Breast epithelium (tissue), 4 donors: Measurements from ENCODE around the gene AHNAK2. TPM values are rescaled to one million over a fixed set of nuclear protein-coding genes. Genes with fewer than 3 reads are reported as not detected.
A peak's percentile ranks its signal among the peaks of the same experiment; 100 is the strongest.

ENCODE experiments used
- DNase-seq, 2 donors: peaks; one replicate each; pipeline ENCODE4 v3.0.0-alpha.2; 2019; ENCODE audit warnings: low spot score in 2 of 2
- H3K27ac ChIP-seq, 2 donors: fragments of 200-600 bp; sonication (generic) in 1 of 2; one replicate each; pipeline ENCODE4 v1.5.1; 2016 to 2019; ENCODE audit warnings: mild to moderate bottlenecking in 1 of 2
- H3K27me3 ChIP-seq, 2 donors: fragments of 200-600 bp; sonication (generic) in 1 of 2; one replicate each; pipeline versions ENCODE4 v1.5.1 to v1.6.0; 2017 to 2019; ENCODE audit warnings: control low read depth in 1 of 2, mild to moderate bottlenecking in 1 of 2
- H3K36me3 ChIP-seq: fragments of 200-600 bp; one replicate; pipeline ENCODE4 v1.5.1; 2019
- H3K4me1 ChIP-seq, 2 donors: fragments of 200-600 bp; sonication (generic); one replicate each; pipeline ENCODE4 v1.5.1; 2016 to 2019; ENCODE audit warnings: control low read depth in 1 of 2
- H3K4me3 ChIP-seq, 3 donors: fragments of 200-600 bp; sonication (generic); 1 replicate in 2 of 3; 2 replicates in 1 of 3; pipeline ENCODE4 v1.5.1; 2016 to 2019; ENCODE audit warnings: mild to moderate bottlenecking in 3 of 3, moderate library complexity in 2 of 3
- H3K9me3 ChIP-seq, 2 donors: fragments of 200-600 bp; sonication (generic) in 1 of 2; one replicate each; pipeline ENCODE4 v1.5.1; 2016 to 2019; ENCODE audit warnings: control low read depth in 1 of 2
- CTCF ChIP-seq, 3 donors: fragments of 450-650 bp; IDR thresholded peaks; one replicate each; pipeline ENCODE4 v1.5.1; 2016 to 2017; ENCODE audit warnings: antibody characterized with exemption in 3 of 3, mild to moderate bottlenecking in 3 of 3, moderate library complexity in 3 of 3
- POLR2A ChIP-seq: fragments of 450-650 bp; IDR thresholded peaks from one replicate; pipeline ENCODE4 v1.6.1; 2016; ENCODE audit warnings: antibody characterized with exemption, mild to moderate bottlenecking, moderate library complexity
- POLR2AphosphoS5 ChIP-seq, 3 donors: sonication (generic); formaldehyde crosslinking; IDR thresholded peaks; one replicate each; pipeline ENCODE4 v1.6.1; 2017; ENCODE audit warnings: antibody characterized with exemption in 3 of 3
- intact Hi-C: fragments of 100-400 bp; cut with DNase I; formaldehyde crosslinking; loops from one replicate; pipeline ENCODE4 v1.15.1; 2023; ENCODE audit warnings: low total_unique reads
- total RNA-seq, 3 donors: library from RNA; depleted of rRNA; stranded (reverse); fragments of >200 nt; gene quantifications; one replicate each; pipeline ENCODE4 v1.1.0, GENCODE V29; 2016

The AHNAK2 gene
- total RNA-seq, 3 donors from 2014 or later, result 15.1 to 46.7 (median 19.3) TPM

- no peak for TF ChIP-seq CTCF (IDR thresholded peaks at IDR 0.05)
- no peak for TF ChIP-seq POLR2AphosphoS5 (IDR thresholded peaks at IDR 0.05)
- no peak for TF ChIP-seq POLR2A
- peak overlapping the region; percentile 49 to 78 (median 58) for H3K4me3 ChIP-seq
- H3K9me3 ChIP-seq, result no peaks in the 10 kb centered on the region
- no peak overlapping the region for H3K27ac ChIP-seq
- H3K4me1 ChIP-seq, result peaks cover 15 to 53% of the 10 kb centered on the region in 2 donors
- H3K36me3 ChIP-seq, result no peaks in the 10 kb centered on the region
- no peaks in the 10 kb centered on the region for H3K27me3 ChIP-seq
- DNase-seq, result no peak
- intact Hi-C loops, result no loop called here
Measured at GRCh38 chr14:104977008-104977680, 1.0 kb downstream of the AHNAK2 start.

- Histone ChIP-seq H3K4me3 (peak overlapping the region in 1 of 3 donors; percentile 4), H3K27ac (no peak overlapping the region), H3K9me3 (no peaks in the 10 kb centered on the region), H3K4me1 (peaks cover 15 to 58% of the 10 kb centered on the region in 2 donors), H3K27me3 (no peaks in the 10 kb centered on the region), H3K36me3 (no peaks in the 10 kb centered on the region)
- DNase-seq, result peak; percentile 77 to 88
- intact Hi-C loops, result no loop called here
- TF ChIP-seq POLR2AphosphoS5 (IDR thresholded peaks at IDR 0.05) (peak in 2 of 3 donors; percentile 19 to 28), POLR2A (no peak), CTCF (IDR thresholded peaks at IDR 0.05) (peak; percentile 85 to 95 (median 91))
Measured at GRCh38 chr14:104976198-104977007, 1.8 kb downstream of the AHNAK2 start.

GRCh38 chr14:104975481-104976197 is 2.5 kb downstream of the AHNAK2 start:
- TF ChIP-seq POLR2A (no peak), POLR2AphosphoS5 (IDR thresholded peaks at IDR 0.05) (no peak)
- intact Hi-C loops, result loop anchor here (2.0 kb wide), 1 partner anchor 67 kb away; no protein-coding TSS in a partner anchor
- H3K4me1 ChIP-seq, result peaks cover 15 to 60% of the 10 kb centered on the region in 2 donors
- DNase-seq, result no peak
- H3K4me3 ChIP-seq, result no peak overlapping the region
- no peaks in the 10 kb centered on the region for H3K27me3 ChIP-seq
- H3K9me3 ChIP-seq, result no peaks in the 10 kb centered on the region
- no peaks in the 10 kb centered on the region for H3K36me3 ChIP-seq
- H3K27ac ChIP-seq, result peak overlapping the region in 1 of 2 donors; percentile 95

GRCh38 chr14:104974665-104975390 is 3.3 kb downstream of the AHNAK2 start:
- intact Hi-C loops, result loop anchor here (2.0 to 5.0 kb wide), 2 partner anchors 43 to 68 kb away; no protein-coding TSS in a partner anchor
- H3K4me3 ChIP-seq, result no peak overlapping the region
- H3K9me3 ChIP-seq, result no peaks in the 10 kb centered on the region
- DNase-seq, result no peak
- TF ChIP-seq POLR2AphosphoS5 (IDR thresholded peaks at IDR 0.05) (no peak), POLR2A (no peak), CTCF (IDR thresholded peaks at IDR 0.05) (no peak)
- H3K4me1 ChIP-seq, result peaks cover 15 to 60% of the 10 kb centered on the region in 2 donors
- peak overlapping the region; percentile 95 to 97 for H3K27ac ChIP-seq
- no peaks in the 10 kb centered on the region for H3K36me3 ChIP-seq
- no peaks in the 10 kb centered on the region for H3K27me3 ChIP-seq

GRCh38 chr14:104974146-104974541 is 4.0 kb downstream of the AHNAK2 start:
- Histone ChIP-seq H3K36me3 (no peaks in the 10 kb centered on the region), H3K9me3 (no peaks in the 10 kb centered on the region), H3K27ac (peak overlapping the region; percentile 95 to 97), H3K27me3 (no peaks in the 10 kb centered on the region), H3K4me3 (peak overlapping the region in 2 of 3 donors; percentile 21 to 36), H3K4me1 (peaks cover 19 to 60% of the 10 kb centered on the region in 2 donors)
- intact Hi-C loops, result loop anchor here (2.0 to 5.0 kb wide), 2 partner anchors 42 to 69 kb away; no protein-coding TSS in a partner anchor
- no peak for DNase-seq
- TF ChIP-seq CTCF (IDR thresholded peaks at IDR 0.05) (no peak), POLR2AphosphoS5 (IDR thresholded peaks at IDR 0.05) (no peak), POLR2A (no peak)
